ENCODE data around the gene PTH2. TPM values are rescaled to one million over a fixed set of nuclear protein-coding genes. Genes with fewer than 3 reads are reported as not detected.

Gene PTH2
- polyA plus RNA-seq, 3 donors = not detected

GRCh38 chr19:49468746-49469447 lies 45.7 kb upstream of the PTH2 start:
- 49% methylated on average over 12 of the region's 15 CpGs for WGBS (ENCODE audit: insufficient coverage)
- peak overlapping the region; percentile 84 to 96 (median 93) for H3K27ac Mint-ChIP-seq
- no peaks in the 10 kb centered on the region for H3K27me3 Mint-ChIP-seq (ENCODE audit: low read depth in 3 of 3)
- Histone ChIP-seq H3K36me3 (replicated peaks in 1 of 2; ENCODE audit: control insufficient read depth in 1 of 2, insufficient read depth in 2 of 2, low read length in 2 of 2) (peaks cover 25 to 28% of the 10 kb centered on the region in 2 donors), H2AFZ (ENCODE audit: insufficient read depth, low read depth, low read length, poor library complexity, severe bottlenecking) (no peak overlapping the region), H3K27ac (ENCODE audit: low read depth in 1 of 2, low read length in 2 of 2) (peak overlapping the region; percentile 21 to 41), H3K4me1 (ENCODE audit: control insufficient read depth in 1 of 2, insufficient read depth in 2 of 2, low read length in 2 of 2) (peaks cover 28 to 38% of the 10 kb centered on the region in 2 donors), H3K4me2 (replicated peaks; ENCODE audit: extremely low read depth, low read length, poor library complexity, severe bottlenecking) (no peak overlapping the region), H3K27me3 (ENCODE audit: control insufficient read depth in 2 of 2, insufficient read depth in 2 of 2, low read length in 2 of 2) (no peaks in the 10 kb centered on the region), H3K79me2 (ENCODE audit: insufficient read depth, low read length) (no peaks in the 10 kb centered on the region), H3K9me3 (replicated peaks in 1 of 2; ENCODE audit: control insufficient read depth in 1 of 2, insufficient read depth in 1 of 2, low read length in 2 of 2) (no peaks in the 10 kb centered on the region), H3K4me3 (replicated peaks in 1 of 3; ENCODE audit: low read depth in 2 of 3, low read length in 3 of 3) (no peak overlapping the region), H3K9ac (ENCODE audit: insufficient read depth, low read length, poor library complexity, severe bottlenecking) (peak overlapping the region; percentile 8), H4K20me1 (ENCODE audit: insufficient read depth, low read length) (no peaks in the 10 kb centered on the region)
- peak; percentile 78 to 87 (median 81) for DNase-seq
- H3K36me3 Mint-ChIP-seq = peaks cover 19 to 46% of the 10 kb centered on the region in 2 donors
- no peak for TF ChIP-seq CTCF (IDR thresholded peaks at IDR 0.05)
- H3K9me3 Mint-ChIP-seq = peaks cover 0 to 2% (median 0%) of the 10 kb centered on the region in 7 donors
- peaks cover 33% of the 10 kb centered on the region for H3K4me1 Mint-ChIP-seq
- intact Hi-C loops (cut with micrococcal nuclease) = no loop called here
- H3K4me3 Mint-ChIP-seq = peak overlapping the region in 1 of 2 donors; percentile 15

GRCh38 chr19:49468199-49468598 lies 45.0 kb upstream of the PTH2 start:
- DNase-seq = no peak
- H3K4me1 Mint-ChIP-seq = peaks cover 27% of the 10 kb centered on the region
- 94% methylated on average over 12 of the region's 19 CpGs for WGBS (ENCODE audit: insufficient coverage)
- H3K36me3 Mint-ChIP-seq = peaks cover 19 to 46% of the 10 kb centered on the region in 2 donors
- Histone ChIP-seq H3K9me3 (replicated peaks in 1 of 2; ENCODE audit: control insufficient read depth in 1 of 2, insufficient read depth in 1 of 2, low read length in 2 of 2) (no peaks in the 10 kb centered on the region), H3K4me2 (replicated peaks; ENCODE audit: extremely low read depth, low read length, poor library complexity, severe bottlenecking) (no peak overlapping the region), H3K9ac (ENCODE audit: insufficient read depth, low read length, poor library complexity, severe bottlenecking) (no peak overlapping the region), H3K36me3 (replicated peaks in 1 of 2; ENCODE audit: control insufficient read depth in 1 of 2, insufficient read depth in 2 of 2, low read length in 2 of 2) (peaks cover 28 to 29% of the 10 kb centered on the region in 2 donors), H3K27me3 (ENCODE audit: control insufficient read depth in 2 of 2, insufficient read depth in 2 of 2, low read length in 2 of 2) (no peaks in the 10 kb centered on the region), H3K4me3 (replicated peaks in 1 of 3; ENCODE audit: low read depth in 2 of 3, low read length in 3 of 3) (no peak overlapping the region), H4K20me1 (ENCODE audit: insufficient read depth, low read length) (no peaks in the 10 kb centered on the region), H3K27ac (ENCODE audit: low read depth in 1 of 2, low read length in 2 of 2) (peak overlapping the region in 1 of 2 donors; percentile 21), H3K4me1 (ENCODE audit: control insufficient read depth in 1 of 2, insufficient read depth in 2 of 2, low read length in 2 of 2) (peaks cover 24 to 31% of the 10 kb centered on the region in 2 donors), H2AFZ (ENCODE audit: insufficient read depth, low read depth, low read length, poor library complexity, severe bottlenecking) (no peak overlapping the region), H3K79me2 (ENCODE audit: insufficient read depth, low read length) (no peaks in the 10 kb centered on the region)
- H3K4me3 Mint-ChIP-seq = no peak overlapping the region
- H3K9me3 Mint-ChIP-seq = peaks cover 0 to 2% (median 0%) of the 10 kb centered on the region in 7 donors
- peak overlapping the region in 5 of 7 donors; percentile 87 to 96 (median 93) for H3K27ac Mint-ChIP-seq
- intact Hi-C loops (cut with micrococcal nuclease) = no loop called here
- no peak for TF ChIP-seq CTCF (IDR thresholded peaks at IDR 0.05)
- no peaks in the 10 kb centered on the region for H3K27me3 Mint-ChIP-seq (ENCODE audit: low read depth in 3 of 3)
